ENCODE data around the gene MYO6.
A peak's percentile ranks its signal among the peaks of the same experiment; 100 is the strongest.

Gene MYO6

DNA sequence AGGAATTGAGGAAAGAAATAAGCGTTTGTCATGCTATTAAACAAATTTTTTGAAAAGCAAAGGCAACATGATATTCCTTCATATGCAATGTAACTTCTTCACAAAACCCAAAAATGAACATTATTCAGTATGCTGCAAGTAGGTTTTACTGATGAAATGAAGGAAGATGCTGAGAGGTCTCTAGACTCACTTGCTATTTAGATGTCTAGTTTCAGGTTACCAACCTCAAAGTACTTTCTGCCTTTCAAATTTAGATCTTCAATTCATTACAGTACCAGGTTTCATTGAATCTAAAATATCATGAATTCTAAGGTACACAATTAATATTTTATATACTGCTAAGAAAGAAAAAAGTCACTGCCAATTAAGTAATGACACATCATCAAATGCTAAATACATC lies 39.9 kb downstream of the MYO6 start:
- TF ChIP-seq CTCF (conservative IDR thresholded peaks at IDR 0.05; ENCODE audit: low read depth, low read length) = no peak
- H3K4me3 ChIP-seq (ENCODE audit: low read depth, low read length) = no peak overlapping the region
- DNase-seq (ENCODE audit: low read depth) = no peak

DNA sequence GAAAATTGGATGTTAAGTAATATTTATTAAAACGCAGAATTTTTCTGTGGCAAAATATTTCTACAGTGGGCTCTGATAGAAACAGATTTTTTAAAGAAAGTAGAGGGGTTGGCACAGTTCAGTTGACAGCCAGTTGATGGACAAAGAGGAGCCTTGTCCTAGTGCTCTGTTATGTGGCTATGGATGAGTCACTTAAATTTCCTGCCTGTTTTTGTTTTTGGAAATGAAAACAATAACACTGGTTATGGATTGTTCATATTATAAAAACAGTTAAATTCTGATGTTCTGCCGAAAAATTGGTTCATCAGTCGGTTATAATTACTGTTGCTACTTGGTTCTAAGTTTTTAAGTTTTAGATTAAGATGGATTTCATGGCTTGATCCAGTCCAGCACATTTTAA lies 42.8 kb downstream of the MYO6 start:
- H3K4me3 ChIP-seq (ENCODE audit: low read depth, low read length) = no peak overlapping the region
- TF ChIP-seq CTCF (conservative IDR thresholded peaks at IDR 0.05; ENCODE audit: low read depth, low read length) = no peak
- peak; percentile 15 for DNase-seq (ENCODE audit: low read depth)

DNA sequence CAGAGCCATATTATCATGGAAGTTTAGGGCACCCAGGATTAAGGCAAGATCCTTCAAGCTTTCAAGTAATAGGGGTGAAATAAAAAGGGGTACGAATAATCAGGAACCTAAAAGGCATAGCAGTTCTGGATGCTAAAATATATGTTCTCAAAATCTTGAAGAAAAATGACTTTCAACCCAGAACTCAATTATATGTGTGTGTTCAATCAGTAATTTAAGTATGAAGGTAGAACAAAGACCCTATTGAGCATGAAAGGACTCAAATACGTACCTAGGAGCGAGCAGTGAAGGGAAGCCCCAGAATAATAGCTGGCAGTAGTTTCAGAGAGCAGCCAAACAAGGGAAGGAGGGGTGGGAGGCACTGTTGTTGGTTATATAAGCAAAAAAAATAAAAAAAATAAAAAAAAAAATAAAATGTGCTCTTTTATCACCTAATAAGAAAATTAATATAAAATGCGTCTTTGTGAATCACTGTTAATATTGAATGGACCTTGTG lies 45.4 kb downstream of the MYO6 start:
- H3K4me3 ChIP-seq (ENCODE audit: low read depth, low read length) = no peak overlapping the region
- no peak for TF ChIP-seq CTCF (conservative IDR thresholded peaks at IDR 0.05; ENCODE audit: low read depth, low read length)
- DNase-seq (ENCODE audit: low read depth) = no peak

DNA sequence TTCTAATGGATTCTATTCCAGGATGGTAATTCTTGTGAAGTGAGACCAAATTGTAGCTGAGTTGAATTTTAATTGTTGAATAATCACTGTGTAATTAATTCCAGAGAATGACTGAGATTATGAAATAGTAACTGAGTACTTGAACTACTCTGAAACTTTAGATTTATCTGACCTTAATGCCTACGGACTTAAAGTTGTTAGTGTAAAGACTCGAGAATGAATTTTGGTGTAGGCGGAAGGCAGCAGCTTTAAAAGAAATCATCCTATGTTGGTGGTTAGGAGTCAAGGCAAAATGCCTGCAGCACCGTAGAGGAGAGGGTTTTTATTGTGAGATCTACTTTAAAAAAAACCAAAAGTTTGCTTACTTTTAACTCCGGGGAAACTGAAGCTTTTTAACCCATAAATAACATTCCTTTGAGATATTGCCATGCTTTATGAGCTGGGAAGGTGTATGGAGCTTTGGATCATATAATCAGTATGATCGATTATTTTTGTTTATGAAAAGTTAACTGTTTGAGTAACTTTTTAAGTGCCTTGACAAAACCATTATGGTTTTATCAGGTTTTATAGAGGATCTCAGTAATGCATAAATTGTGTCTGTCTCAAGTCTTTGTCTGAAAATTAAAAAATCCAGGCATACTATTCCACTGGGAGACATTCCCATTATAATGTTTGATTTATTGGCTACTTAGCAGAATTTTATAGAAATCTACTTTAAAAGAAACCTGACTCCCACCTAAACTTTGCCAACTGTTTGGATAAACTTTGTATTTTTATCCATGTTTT lies 46.1 kb downstream of the MYO6 start:
- TF ChIP-seq CTCF (conservative IDR thresholded peaks at IDR 0.05; ENCODE audit: low read depth, low read length) = no peak
- no peak overlapping the region for H3K4me3 ChIP-seq (ENCODE audit: low read depth, low read length)
- no peak for DNase-seq (ENCODE audit: low read depth)

DNA sequence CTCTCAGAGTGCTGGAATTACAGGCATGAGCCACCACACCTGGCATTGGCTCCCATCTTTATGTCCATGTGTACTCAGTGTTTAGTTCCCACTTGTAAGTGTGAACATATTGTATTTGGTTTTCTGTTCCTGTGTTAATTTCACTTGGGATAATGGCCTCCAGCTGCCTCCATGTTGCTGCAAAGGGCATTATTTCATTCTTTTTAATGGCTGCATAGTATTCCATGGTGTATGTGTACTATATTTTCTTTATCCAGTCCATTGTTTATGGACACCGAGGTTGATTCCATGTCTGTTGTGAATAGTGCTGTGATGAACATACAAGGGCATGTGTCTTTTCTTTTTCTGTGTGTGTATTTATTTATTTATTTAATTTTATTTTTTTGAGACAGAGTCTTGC lies 47.7 kb downstream of the MYO6 start:
- no peak for DNase-seq (ENCODE audit: low read depth)
- no peak overlapping the region for H3K4me3 ChIP-seq (ENCODE audit: low read depth, low read length)
- TF ChIP-seq CTCF (conservative IDR thresholded peaks at IDR 0.05; ENCODE audit: low read depth, low read length) = no peak

DNA sequence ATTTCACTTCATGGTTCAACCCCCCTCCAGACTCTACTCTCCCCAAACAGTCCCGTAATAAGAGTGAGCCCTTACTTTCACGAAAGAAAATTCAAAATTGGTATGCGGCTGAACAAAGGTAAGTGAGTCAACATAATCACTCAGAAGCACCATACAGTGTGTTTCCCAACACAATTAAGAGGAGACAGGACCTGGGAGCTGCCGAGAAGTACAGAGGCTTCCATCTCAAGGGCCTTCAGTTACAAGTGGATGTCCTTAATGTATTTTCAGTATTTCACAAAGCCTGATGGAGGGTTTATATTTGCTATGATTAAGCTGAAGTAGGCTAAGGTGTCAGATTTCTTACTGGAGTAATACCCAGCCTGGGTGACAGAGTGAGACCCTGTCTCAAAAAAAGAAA lies 51.1 kb downstream of the MYO6 start:
- H3K4me3 ChIP-seq (ENCODE audit: low read depth, low read length) = no peak overlapping the region
- TF ChIP-seq CTCF (conservative IDR thresholded peaks at IDR 0.05; ENCODE audit: low read depth, low read length) = no peak
- DNase-seq (ENCODE audit: low read depth) = no peak
